GM19397 (cell line): ENCODE measurements around the gene C9.
A peak's percentile ranks its signal among the peaks of the same experiment; 100 is the strongest.
"Not testable (repeated sequence)": the region's sequence is repeated elsewhere in the genome, so short reads cannot be mapped to it uniquely, and the experiment has no call there.

Source experiments
- ATAC-seq: cut with Tn5 transposase; IDR thresholded peaks from one replicate; pipeline ENCODE4 v1.9.1; 2021; ENCODE audit warnings: mild to moderate bottlenecking, moderate library complexity; ENCODE audit not compliant: unreplicated experiment

Gene C9

DNA sequence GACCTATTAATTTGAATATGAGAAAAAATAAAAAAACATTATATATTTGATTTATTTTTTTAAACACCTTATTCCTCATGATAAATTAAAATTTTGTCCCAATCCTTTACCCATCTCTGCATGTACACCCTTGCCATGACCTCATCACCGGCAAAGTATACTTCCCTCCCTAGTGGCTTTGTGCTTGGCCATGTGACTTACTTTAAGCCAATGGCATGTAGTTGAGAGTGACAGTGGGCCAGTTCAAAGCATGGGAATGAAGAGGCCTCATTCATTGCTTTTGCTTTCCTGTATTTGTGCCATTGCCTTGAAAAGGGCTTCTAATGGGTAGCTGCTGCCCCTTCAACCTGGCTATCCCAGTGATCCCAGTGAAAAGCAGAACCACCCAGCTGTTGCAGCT, 31.2 kb downstream of the C9 start:
- ATAC-seq, result no peak

DNA sequence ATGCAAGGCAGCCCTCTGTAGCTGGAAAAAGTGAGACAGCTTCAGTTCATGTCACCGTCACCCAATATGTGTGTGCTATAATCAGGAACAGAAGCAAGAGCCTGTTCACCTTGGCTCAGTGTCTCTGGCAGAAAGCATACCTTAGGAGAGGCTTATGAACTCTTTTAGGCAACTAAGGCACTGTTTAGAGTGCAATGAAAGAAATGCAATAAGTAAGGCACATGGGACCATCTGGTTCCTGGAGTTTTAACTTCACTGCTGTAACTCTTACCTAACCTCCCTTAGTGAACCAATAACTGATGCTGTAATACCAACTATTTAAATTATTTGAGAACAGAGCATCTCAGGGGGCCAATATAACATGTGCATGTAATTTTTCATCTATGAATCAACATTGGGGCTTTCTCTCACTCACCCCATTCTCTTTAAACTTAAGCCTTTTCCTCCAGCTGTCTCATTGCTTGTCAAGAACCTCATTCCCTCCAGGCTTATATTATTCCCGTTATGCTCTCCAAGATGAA, 32.4 kb downstream of the C9 start:
- no peak for ATAC-seq

DNA sequence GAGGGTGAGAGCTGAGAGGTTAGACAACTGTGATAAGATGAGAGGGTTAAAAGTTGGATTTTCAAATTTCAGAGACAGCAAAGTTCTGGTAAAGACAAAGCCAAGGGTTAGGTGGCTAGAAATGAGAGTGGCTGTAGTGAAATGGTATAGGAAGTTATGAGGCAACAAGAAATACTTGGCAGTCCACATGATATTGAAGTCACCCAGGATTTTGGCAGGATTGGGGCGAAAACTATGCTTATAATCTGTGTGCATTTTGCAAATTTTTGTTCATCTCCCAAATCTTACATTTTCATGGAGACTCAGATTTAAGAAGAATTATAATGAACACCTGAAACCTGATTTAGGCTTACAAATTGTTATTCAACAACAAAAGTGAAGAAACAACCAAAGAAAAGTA, 35.6 kb downstream of the C9 start:
- no peak for ATAC-seq

DNA sequence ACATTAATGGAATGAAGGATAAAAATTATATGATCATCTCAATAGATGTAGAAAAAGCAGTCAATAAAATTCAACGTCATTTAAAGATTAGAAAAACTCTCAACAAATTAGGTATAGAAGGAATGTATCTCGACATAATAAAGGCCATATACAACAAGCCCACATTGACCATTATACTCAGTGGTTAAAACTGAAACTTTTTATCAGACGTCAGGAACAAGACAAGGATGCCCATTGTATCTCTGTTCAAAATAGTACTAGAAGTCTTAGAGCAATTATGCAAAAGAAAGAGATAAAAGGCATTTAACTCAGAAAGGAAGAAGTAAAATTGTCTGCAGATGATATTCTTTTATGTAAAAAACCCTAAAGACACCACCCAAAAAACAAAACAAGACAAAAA, 40.8 kb downstream of the C9 start:
- ATAC-seq, result no peak

DNA sequence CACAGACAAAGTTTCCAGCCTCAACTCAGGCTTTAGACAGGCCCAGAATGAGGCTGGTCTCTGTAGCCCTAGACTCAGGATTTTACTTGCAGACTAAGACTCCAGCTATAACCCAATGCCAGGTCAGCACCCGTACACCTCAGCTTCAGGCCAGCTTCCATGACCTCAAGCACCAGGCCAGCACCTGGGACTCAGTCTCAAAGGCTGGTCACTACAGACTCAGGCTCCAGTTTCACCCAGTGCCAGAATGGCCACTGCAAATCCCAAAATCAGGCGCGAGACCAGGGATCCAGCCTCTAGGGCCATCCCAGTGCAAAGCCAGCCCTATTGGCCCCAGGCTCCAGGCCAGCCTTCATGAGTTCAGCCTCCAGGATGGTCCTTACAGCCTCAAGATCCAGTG, 44.9 kb downstream of the C9 start:
- no peak for ATAC-seq

DNA sequence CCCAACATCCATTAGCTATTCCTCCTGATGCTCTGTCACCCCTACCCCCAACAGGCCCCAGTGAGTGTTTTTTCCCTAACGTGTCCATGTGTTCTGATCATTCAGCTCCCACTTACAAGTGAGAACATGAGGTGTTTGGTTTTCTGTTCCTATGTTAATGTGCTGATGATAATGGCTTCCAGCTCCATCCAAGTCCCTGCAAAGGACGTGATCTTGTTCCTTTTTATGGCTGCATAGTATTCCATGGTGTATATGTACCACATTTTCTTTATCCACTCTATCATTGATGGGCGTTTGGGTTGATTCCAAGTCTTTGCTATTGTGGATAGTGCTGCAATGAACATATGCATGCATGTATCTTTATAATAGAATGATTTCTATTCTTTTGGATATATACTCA, 47.8 kb downstream of the C9 start:
- ATAC-seq, result not testable (repeated sequence)

DNA sequence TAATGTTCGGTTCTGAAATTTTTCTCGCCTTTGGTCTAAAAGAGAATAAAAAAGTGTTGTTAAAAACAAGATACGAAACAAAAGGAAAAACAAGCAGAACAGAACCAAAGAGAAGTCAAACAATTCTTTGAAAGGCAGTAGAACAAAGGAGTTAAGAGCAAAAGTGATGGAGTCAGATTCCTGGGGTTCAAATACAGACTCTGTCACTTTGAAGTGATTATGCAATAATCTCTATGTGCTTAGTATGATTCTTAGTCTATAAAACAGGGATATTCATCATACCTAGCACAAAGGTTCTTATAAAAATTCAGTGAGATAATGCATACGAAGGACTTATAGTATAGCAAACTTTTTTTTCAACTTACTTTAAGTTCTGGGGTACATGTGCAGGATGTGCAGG, 48.3 kb downstream of the C9 start:
- no peak for ATAC-seq

DNA sequence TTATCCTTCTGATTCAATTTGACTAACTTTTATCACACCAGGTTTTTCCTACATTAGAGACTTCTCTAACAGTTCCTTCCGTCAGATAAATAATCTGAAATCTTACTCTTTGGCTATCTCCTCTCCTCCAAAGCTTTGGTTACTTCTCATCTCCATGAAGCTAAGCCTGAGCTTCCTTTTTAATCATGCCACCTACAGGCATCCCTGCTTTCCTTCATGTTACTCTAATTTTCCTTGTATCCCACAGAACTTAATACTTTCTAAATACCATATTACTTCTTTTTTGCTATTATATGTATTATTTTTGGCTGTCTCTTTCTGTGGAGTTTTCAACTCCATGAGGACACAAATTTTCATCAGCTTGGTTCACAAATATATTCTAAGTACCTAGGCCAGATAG, 49.7 kb downstream of the C9 start:
- ATAC-seq, result no peak

DNA sequence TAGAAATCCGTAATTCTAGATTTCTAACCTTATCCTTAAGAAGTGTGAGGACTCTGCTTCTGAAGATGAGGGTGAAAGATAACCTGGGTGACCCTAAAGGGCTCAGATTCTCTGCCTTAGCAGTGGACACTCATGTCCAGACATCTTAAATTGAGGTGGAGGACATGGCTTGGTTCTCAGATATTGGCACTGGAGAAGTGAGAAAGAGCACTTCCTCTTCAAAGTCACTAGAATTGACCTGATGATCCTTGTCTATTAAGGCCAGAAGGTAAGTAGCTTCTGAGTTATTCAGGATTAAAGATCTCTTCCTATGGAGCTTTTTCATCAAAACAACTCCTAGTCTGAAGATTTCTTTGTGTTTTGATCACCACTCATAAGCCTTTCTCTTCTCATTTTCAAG, 54.8 kb downstream of the C9 start:
- ATAC-seq, result no peak

DNA sequence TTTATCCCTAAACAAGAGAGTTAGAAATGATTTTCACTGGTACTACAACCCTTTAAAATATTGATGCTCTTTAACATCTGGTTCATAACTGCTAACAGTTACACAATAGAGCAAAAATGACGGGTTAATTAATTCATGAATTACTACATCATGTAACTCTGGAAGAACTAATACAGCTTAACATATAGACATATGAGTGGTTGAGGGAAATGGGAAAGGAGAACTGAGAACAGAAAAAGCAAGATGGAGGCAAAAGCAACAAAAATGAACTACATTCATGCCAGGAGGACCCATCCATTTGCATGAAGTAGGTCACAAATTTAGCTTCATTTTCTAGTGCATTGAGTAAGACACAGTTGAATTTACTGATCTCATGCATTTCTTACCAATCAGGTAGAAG, 61.8 kb downstream of the C9 start:
- ATAC-seq, result no peak

DNA sequence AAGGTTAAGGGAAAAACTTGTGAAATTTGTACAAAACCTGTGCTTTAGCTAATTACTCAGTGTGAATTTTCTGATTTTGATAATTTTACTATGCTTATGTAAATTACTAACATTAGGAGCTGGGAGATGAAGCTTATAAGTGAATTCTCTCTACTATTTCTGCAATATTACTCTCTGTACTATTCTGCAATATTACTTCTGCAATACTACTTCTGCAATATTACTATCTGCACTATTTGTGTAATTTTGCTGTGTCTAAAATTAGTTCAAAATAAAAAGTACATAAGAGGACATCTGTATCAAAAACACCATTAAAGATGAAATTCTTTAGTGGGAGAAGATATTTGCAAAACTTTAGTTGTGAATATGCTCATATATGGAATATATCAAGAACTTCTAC, 62.9 kb downstream of the C9 start:
- no peak for ATAC-seq

DNA sequence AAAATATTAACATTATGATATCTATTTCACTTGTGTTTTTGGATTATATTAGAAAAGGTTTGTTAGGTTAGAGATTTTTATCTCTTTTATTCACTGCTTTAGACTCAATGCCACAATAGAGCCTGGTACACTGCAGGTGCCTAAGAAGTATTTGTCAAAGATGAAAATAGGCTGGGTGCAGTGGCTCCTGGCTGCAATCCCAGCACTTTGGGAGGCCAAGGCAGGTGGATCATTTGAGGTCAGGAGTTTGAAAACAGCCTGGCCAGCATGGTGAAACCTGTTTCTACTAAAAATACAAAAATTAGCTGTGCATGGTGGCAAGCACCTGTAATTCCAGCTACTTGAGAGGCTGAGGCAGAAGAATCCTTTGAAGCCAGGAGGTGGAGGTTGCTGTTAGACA, 64.3 kb downstream of the C9 start:
- no peak for ATAC-seq

DNA sequence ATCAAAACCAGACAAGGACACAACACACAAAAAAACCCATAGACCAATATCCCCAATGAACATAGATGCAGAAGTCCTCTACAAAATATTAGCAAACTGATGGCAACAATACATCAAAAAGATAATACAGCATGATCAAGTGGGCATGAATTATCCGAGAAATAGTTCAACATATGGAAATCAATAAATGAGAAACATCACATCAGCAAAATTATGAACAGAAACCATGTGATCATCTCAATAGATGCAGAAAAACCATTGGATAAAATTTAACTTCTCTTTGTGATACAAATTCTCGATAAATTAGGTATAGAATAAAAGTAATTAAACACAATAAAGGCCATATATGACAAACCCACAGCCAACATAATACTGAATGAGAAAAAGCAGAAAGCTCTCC, 69.6 kb downstream of the C9 start:
- no peak for ATAC-seq

DNA sequence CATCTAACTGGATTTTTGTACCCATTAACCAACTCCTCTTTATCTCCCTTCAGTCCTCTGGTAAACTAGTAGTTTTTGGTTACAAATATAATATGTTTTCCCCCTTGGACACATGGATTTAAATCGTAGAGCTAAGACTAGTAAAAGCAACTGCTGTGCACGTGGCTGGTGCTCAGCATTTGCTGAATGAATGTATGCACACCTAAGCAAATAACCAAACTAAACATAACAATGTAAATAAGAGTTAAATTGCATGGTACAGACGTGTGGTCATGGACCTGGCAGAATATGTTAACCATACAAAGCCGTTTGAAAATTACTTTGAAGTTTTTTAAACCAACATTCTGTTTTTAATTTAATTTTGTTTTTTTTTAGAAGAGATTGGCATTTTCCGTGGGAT, 79.7 kb downstream of the C9 start:
- ATAC-seq, result no peak

DNA sequence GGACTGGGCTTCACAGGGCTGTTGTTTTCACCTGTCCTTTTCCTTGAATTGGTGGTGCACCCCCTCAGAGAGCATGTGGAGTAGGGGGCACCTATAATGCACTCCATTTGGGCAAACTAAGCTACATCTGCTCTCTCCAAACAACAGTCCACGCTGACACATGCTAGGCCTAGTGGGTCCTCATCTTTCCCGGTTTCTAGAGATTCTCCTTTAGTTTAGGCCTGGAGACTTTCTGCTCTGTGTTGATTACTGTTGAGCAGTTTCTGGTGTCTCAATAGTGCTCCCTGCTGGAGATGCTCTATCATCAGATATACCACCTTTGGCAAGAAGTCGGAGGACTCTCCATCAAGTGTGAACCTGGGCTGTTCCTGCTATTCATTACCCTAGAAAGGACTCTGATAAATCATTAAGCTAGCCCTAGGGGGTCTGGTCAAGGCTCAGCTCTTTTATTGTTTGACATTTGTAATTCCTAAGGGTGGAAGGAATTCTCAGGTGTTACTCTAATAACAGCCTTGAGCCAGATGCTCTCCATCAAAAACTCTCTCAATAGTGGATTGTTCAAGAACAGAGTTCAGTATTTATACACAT, 81.0 kb downstream of the C9 start:
- ATAC-seq, result peak; percentile 76

DNA sequence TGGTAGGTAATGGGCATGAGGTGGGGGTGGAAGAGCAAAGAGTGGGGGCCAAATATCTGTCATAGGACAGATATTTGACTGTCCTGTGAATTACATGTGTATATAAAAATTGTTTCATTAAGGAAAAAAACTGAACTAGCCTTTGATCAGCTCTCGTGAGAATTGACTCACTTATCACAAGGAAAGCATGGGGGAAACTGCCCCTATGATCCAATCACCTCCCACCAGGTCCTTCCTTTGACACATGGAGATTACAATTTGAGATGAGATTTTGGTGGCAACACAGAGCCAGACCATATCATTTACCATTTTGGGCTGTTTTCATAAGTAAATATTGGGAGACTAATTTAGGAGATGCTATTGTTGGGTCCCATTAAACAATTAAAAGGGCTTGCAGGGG, 81.7 kb downstream of the C9 start:
- no peak for ATAC-seq

DNA sequence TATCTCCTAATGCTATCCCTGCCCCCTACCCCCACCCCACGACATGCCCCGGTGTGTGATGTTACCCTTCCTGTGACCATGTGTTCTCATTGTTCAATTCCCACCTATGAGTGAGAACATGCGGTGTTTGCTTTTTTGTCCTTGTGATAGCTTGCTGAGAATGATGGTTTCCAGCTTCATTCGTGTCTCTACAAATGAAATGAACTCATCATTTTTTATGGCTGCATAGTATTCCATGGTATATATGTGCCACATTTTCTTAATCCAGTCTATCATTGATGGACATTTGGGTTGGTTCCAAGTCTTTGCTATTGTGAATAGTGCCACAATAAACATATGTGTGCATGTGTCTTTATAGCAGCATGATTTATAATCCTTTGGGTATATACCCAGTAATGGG, 88.4 kb downstream of the C9 start:
- ATAC-seq, result not testable (repeated sequence)

DNA sequence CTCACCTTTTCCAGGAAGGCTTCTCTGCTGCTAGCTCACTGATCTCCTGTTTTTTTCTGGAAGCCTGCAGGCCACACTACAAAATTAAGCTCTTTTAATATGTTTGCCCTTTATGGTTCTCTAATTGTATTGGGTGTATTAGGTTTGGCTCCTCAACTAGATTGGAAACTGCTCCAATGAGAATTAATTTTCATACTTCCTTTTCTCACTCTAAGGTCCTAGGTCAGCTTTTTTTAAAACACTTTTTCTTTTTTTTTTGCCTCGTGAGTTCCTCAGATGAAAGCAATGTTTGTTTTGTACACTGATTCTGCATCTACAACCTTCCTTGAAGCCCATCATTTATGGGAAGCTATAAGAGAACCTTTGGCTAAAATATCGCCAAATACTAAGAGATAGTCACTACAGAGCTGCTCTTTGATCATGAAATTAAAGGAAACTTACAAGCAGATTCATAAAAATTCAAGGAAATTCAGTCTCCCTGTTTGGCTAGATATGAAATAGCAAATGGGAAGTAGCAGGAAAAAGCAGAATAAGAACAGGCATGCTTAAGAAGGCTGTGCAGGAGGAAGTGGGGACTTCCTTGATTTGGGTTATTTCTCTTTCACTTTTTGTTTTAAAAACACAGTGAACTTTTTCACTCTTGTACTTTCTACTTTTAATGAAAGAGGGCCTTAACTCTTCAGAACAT, 89.8 kb downstream of the C9 start:
- ATAC-seq, result peak; percentile 79

DNA sequence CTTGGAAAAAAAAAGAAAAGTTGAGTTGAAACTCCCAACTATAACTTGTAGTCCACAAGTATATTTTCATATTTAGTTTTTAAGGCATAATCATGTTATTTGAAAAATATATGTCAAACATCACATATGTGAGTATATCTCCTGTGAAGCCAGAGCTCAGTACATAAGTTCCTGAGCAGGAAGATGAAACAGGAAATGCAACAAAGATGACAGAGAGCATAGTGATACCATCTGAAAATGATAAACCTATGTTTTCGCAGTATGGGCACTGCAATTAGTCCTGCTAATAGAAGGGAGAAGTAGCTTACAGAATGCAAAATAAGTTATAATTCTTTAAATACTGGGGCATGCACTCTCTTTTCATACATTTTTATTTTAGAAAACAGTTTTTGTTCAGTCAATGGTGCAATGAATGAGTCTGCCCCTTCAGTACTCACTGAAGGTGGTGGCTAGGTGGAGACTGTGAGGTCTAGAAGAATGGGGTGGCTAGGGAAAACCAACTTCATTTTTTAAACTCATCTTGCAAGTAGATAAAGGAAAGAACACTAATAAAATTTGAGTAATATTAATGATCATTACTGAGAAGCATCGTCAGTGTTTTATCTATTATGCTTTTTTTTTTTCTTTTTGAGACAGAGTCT, 90.9 kb downstream of the C9 start:
- ATAC-seq, result no peak

DNA sequence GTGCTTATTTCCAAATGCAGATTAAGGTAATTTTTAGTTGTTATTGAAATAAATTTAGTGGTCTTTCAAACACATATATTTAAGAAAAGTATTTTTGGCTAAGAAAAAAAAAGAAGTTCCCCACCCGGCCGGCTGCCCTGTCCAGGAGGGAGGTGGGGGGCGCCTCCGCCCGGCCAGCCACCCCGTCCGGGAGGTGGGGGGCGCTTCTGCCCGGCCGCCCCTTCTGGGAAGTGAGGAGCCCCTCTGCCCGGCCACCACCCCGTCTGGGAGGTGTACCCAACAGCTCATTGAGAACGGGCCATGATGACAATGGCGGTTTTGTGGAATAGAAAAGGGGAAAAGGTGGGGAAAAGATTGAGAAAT, 91.4 kb downstream of the C9 start:
- not testable (repeated sequence) for ATAC-seq

DNA sequence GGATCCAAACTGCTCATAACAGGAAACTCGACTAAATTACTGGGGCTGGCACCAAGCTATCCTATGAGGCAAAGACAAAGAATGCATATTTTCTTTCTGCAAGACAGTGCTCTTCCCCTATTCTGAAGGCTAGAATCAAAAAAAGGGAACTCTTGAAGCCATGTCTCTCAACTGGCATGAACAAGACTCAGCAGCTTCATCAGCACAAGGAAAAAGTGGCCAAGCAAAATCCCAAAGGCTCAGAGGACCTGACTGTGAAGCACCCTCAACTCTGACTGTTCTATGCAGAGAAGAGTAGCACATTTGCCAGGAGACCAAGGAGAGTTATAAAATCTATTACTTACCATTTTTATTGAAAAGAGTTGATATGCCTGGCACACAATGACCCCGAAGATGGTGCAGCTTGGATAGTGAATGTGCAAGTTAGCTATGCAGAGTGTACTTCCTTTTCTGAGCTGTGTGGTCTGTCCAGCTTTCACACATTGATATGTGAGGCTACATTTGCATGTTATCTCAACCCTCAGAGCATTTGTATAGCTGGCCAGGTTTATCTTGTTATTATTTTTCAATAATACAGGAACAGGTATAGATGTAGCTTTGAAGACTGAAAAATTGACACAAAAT, 94.0 kb downstream of the C9 start:
- peak; percentile 67 for ATAC-seq

DNA sequence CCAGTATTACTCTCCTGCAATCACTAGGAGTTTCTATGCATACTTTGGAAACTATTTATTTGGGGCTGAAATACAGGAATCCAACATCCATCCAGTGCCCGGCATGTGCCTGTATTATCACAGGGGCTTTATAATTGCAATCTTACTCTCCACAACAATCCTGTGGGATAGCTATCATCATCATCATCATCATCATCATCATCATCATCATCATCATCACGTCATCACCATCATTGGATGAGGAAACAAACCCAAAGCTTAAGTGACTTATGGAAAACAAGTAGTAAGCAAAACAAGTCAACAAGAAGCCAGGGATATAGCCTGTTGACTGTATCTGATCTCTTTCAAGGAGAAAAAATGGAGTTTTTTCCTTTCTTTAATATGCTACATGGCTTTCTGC, 97.1 kb downstream of the C9 start:
- ATAC-seq, result no peak
